Measurements from ENCODE around the gene ARHGAP19.

DNA sequence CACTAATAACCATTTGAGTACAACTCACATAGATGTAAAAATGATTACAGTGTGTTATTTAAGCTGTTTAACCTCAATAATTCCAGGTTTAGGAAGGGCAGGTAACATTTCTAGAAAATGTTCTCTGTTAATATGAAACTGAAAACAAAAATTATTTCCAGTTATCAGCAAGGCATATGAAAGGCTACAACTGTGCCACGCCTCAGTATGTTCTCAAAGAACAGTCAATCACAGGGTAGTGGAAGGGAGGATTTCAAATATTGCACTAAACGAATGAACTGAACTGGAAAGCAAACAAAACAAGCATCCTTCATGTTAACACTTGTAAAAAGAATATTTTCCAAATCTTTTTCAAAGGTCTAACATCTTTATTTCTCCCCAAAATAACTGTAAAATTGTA is 31.3 kb downstream of the ARHGAP19 start:
- TF ChIP-seq, protein P1, sequence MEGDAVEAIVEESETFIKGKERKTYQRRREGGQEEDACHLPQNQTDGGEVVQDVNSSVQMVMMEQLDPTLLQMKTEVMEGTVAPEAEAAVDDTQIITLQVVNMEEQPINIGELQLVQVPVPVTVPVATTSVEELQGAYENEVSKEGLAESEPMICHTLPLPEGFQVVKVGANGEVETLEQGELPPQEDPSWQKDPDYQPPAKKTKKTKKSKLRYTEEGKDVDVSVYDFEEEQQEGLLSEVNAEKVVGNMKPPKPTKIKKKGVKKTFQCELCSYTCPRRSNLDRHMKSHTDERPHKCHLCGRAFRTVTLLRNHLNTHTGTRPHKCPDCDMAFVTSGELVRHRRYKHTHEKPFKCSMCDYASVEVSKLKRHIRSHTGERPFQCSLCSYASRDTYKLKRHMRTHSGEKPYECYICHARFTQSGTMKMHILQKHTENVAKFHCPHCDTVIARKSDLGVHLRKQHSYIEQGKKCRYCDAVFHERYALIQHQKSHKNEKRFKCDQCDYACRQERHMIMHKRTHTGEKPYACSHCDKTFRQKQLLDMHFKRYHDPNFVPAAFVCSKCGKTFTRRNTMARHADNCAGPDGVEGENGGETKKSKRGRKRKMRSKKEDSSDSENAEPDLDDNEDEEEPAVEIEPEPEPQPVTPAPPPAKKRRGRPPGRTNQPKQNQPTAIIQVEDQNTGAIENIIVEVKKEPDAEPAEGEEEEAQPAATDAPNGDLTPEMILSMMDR (IDR thresholded peaks at IDR 0.05), result no peak
- no peak for TF ChIP-seq ZFX (IDR thresholded peaks at IDR 0.05; ENCODE audit: borderline replicate concordance)
